Activated CD8-positive, alpha-beta memory T cell treated with anti-CD3 and anti-CD28 coated beads, Interleukin-2, amount 10 ng/mL, durations not matched to agents 7 days and 5 days (primary cell): Measurements from ENCODE around the gene USP34. TPM values are rescaled to one million over a fixed set of nuclear protein-coding genes. Genes with fewer than 3 reads are reported as not detected.
"Not testable (repeated sequence)": the region's sequence is repeated elsewhere in the genome, so short reads cannot be mapped to it uniquely, and the experiment has no call there.

Experiments used
- ATAC-seq: fragments of 150-1000 bp; cut with Tn5 transposase; one replicate; pipeline ENCODE4 v1.10.0; 2021; ENCODE audit warnings: moderate library complexity
- CTCF ChIA-PET: fragments of 350-600 bp; sonication (Branson Sonifier 250); formaldehyde crosslinking; loops from one replicate; lab custom pipeline; 2021; ENCODE audit warnings: antibody characterized with exemption; lab: Charles Lee
- DNase-seq: peaks from one replicate; pipeline ENCODE4 v3.0.0-alpha.2; 2020
- H3K27ac Mint-ChIP-seq: one replicate; pipeline ENCODE4 v1.8.0; 2021; ENCODE audit warnings: mild to moderate bottlenecking, mixed read lengths
- H3K27me3 Mint-ChIP-seq: one replicate; pipeline ENCODE4 v1.8.0; 2021; ENCODE audit warnings: mixed read lengths
- H3K36me3 Mint-ChIP-seq: one replicate; pipeline ENCODE4 v1.8.0; 2021; ENCODE audit warnings: mild to moderate bottlenecking, mixed read lengths
- H3K4me1 Mint-ChIP-seq: one replicate; pipeline ENCODE4 v1.8.0; 2021; ENCODE audit warnings: mixed read lengths
- H3K4me3 Mint-ChIP-seq: one replicate; pipeline ENCODE4 v1.8.0; 2021; ENCODE audit warnings: mild to moderate bottlenecking, moderate library complexity, mixed read lengths
- H3K9me3 Mint-ChIP-seq: one replicate; pipeline ENCODE4 v1.8.0; 2022; ENCODE audit warnings: low read depth, mixed read lengths
- total RNA-seq, 2 experiments: library from RNA; stranded (reverse); gene quantifications; one replicate each; pipeline ENCODE4 v1.2.3, GENCODE V29; 2021

USP34 gene
- 10 to 100 TPM; 70.3 to 93.7 TPM for total RNA-seq

- CTCF ChIA-PET: interaction anchor here (1.0 kb wide), 1 partner anchor 45 kb away, joined by 3 read pairs; no protein-coding TSS in a partner anchor
- peak; percentile 92 for ATAC-seq
- peak; percentile 96 for DNase-seq
- peaks cover 11% of the 10 kb centered on the region for H3K36me3 Mint-ChIP-seq
- H3K27me3 Mint-ChIP-seq: no peaks in the 10 kb centered on the region
- H3K4me1 Mint-ChIP-seq: peaks cover 31% of the 10 kb centered on the region
- peak within 1 kb of the TSS; percentile 92 for H3K27ac Mint-ChIP-seq
- no peaks in the 10 kb centered on the region for H3K9me3 Mint-ChIP-seq
- peak within 1 kb of the TSS; percentile 88 for H3K4me3 Mint-ChIP-seq
Measured at GRCh38 chr2:61470965-61471904, at the start of gene USP34. TSS of gene USP34 (minus strand) at chr2:61471087. CDS start at chr2:61470692, 395 bp downstream.

DNA sequence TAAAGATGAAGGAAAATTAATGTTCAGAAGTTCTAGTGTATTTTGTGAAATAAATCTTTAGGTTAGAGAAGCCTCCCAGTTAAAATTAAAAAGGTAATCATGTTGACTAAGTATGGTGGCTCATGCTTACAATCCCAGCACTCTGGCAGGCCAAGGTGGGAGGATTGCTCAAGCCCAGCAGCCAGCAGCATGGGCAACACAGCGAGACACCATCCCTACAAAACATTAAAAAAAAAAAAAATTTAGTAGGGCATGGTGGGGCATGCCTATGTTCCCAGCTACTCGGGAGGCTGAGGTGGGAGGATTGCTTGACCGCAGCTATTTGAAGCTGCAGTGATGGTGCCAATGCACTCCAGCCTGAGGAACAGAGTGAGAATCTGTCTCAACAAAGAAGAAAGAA, 49.4 kb upstream of the USP34 start:
- peaks cover 28% of the 10 kb centered on the region for H3K4me1 Mint-ChIP-seq

GRCh38 chr2:61512768-61513398, 42.0 kb upstream of the USP34 start:
- peaks cover 52% of the 10 kb centered on the region for H3K36me3 Mint-ChIP-seq
- DNase-seq: no peak
- ATAC-seq: no peak
- peaks cover 8% of the 10 kb centered on the region for H3K4me1 Mint-ChIP-seq
- H3K27ac Mint-ChIP-seq: no peak overlapping the region
- H3K27me3 Mint-ChIP-seq: no peaks in the 10 kb centered on the region
- no peak overlapping the region for H3K4me3 Mint-ChIP-seq
- no peaks in the 10 kb centered on the region for H3K9me3 Mint-ChIP-seq
- CTCF ChIA-PET: no interaction called here

More for the DNA sequence above, 49.4 kb upstream of the USP34 start:
- Mint-ChIP-seq H3K27ac (no peak overlapping the region), H3K36me3 (peaks cover 45% of the 10 kb centered on the region), H3K27me3 (no peaks in the 10 kb centered on the region), H3K9me3 (no peaks in the 10 kb centered on the region), H3K4me3 (no peak overlapping the region)
- ATAC-seq (no peak), DNase-seq (no peak)
- CTCF ChIA-PET: interaction anchor here (0.7 to 1.9 kb wide), 2 partner anchors 18 to 390 kb away, joined by 3 to 5 read pairs; partner anchors contain the start of gene XPO1

DNA sequence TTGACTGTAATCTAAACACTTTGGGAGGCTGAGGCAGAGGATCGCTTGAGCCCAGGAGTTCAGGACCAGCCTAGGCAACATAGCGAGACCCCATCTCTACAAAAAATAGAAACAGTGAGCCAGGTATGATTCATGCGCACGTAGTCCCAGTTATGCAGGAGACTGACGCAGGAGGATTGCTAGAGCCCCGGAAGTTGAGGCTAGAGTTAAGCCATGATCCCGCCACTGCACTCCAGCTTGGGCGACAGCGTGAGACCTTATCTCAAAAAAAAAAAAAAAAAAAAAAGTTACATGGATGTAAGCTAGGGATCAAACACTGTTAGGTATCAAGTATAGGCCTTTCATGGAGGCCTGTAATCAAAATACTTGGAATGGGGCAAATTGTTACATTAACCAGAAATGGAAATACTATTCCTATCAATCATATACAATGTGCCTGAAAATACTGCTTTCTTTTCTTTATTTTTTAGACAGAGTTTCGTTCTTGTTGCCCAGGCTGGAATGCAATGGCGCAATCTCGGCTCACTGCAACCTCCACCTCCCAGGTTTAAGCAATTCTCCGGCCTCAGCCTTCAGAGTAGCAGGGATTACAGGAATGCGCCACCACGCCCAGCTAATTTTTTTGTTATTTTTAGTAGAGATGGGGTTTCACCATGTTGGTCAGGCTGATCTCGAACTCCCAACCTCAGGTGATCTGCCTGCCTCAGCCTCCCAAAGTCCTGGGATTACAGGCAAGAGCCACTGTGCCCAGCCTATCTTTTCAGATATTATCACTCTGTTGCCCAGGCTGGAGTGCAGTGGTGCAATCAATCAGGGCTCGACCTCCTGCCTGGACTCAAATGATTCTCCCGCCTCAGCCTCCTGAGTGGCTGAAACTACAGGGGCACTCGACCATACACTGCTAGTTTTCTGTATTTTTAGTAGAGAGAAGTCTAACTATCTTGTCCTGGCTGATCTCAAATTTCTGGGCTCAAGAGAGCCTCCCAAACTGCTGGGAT, 40.1 kb upstream of the USP34 start:
- Mint-ChIP-seq H3K4me3 (no peak overlapping the region), H3K9me3 (no peaks in the 10 kb centered on the region), H3K4me1 (peaks cover 8% of the 10 kb centered on the region), H3K36me3 (peaks cover 50% of the 10 kb centered on the region), H3K27ac (no peak overlapping the region), H3K27me3 (no peaks in the 10 kb centered on the region)
- no peak for DNase-seq
- CTCF ChIA-PET: no interaction called here
- no peak for ATAC-seq

- ATAC-seq: no peak
- Mint-ChIP-seq H3K27ac (no peak overlapping the region), H3K36me3 (peaks cover 34% of the 10 kb centered on the region), H3K4me1 (peaks cover 2% of the 10 kb centered on the region), H3K27me3 (no peaks in the 10 kb centered on the region), H3K4me3 (no peak overlapping the region), H3K9me3 (no peaks in the 10 kb centered on the region)
- CTCF ChIA-PET: no interaction called here
- DNase-seq: no peak
Measured at GRCh38 chr2:61504949-61505348, 34.1 kb upstream of the USP34 start.

- peaks cover 54% of the 10 kb centered on the region for H3K36me3 Mint-ChIP-seq
- H3K9me3 Mint-ChIP-seq: no peaks in the 10 kb centered on the region
- DNase-seq (no peak), ATAC-seq (no peak)
- H3K4me1 Mint-ChIP-seq: peaks cover 14% of the 10 kb centered on the region
- H3K27ac Mint-ChIP-seq: no peak overlapping the region
- no peaks in the 10 kb centered on the region for H3K27me3 Mint-ChIP-seq
- H3K4me3 Mint-ChIP-seq: no peak overlapping the region
- CTCF ChIA-PET: no interaction called here
Measured at GRCh38 chr2:61499060-61499459, 28.2 kb upstream of the USP34 start.

DNA sequence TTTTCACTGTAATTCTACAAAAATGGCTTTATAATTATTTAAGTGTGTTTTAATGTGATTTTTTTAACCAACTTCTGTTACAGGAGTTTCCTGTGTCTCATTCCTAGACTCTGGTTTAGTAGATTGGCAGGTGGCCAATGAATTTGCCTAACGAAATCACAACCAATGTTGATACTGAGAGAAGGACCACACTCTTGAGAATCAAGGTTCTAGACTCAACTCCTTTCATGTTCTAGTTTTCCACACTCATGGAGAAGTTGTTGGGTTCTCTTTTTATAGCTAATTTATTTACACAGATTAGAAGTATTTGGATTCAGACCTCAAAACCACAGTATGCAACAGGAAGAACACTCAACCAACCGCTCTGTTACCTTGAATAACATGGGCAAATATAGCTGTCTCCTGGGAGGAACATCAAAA, 22.6 kb upstream of the USP34 start:
- CTCF ChIA-PET: interaction anchor here (0.6 kb wide), 1 partner anchor 344 kb away, joined by 3 read pairs; no protein-coding TSS in a partner anchor
- H3K9me3 Mint-ChIP-seq: no peaks in the 10 kb centered on the region
- H3K4me1 Mint-ChIP-seq: peaks cover 23% of the 10 kb centered on the region
- H3K27me3 Mint-ChIP-seq: no peaks in the 10 kb centered on the region
- no peak overlapping the region for H3K4me3 Mint-ChIP-seq
- H3K27ac Mint-ChIP-seq: peak overlapping the region; percentile 44
- ATAC-seq: peak; percentile 51
- DNase-seq: no peak
- H3K36me3 Mint-ChIP-seq: peaks cover 64% of the 10 kb centered on the region

DNA sequence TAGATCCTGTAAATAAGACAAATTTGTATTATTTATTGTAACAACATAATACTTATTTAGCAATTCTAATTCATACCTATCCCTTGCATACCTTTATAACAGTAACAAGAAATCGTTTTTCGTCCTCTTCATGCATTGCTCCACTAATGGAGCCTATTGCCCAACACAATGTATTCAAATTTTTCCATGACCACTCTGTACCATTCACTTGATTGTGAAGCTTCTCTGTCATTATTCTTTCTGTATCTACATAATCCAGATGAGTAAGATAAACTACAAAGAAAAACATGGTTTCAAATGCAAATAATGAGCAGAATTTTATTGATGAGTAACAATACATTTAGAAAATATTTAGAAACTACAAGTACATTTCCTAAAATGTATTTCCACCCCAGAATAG, 21.6 kb upstream of the USP34 start:
- no peaks in the 10 kb centered on the region for H3K9me3 Mint-ChIP-seq
- H3K36me3 Mint-ChIP-seq: peaks cover 66% of the 10 kb centered on the region
- H3K4me3 Mint-ChIP-seq: no peak overlapping the region
- H3K4me1 Mint-ChIP-seq: peaks cover 23% of the 10 kb centered on the region
- no peak overlapping the region for H3K27ac Mint-ChIP-seq
- ATAC-seq (no peak), DNase-seq (no peak)
- H3K27me3 Mint-ChIP-seq: no peaks in the 10 kb centered on the region
- CTCF ChIA-PET: no interaction called here

- DNase-seq (no peak), ATAC-seq (no peak)
- Mint-ChIP-seq H3K27me3 (no peaks in the 10 kb centered on the region), H3K36me3 (peaks cover 60% of the 10 kb centered on the region), H3K4me1 (no peaks in the 10 kb centered on the region), H3K9me3 (no peaks in the 10 kb centered on the region), H3K27ac (no peak overlapping the region), H3K4me3 (no peak overlapping the region)
- CTCF ChIA-PET: no interaction called here
Measured at GRCh38 chr2:61485281-61485680, 14.4 kb upstream of the USP34 start.

GRCh38 chr2:61478086-61478485, 7.2 kb upstream of the USP34 start:
- no peak overlapping the region for H3K4me3 Mint-ChIP-seq
- H3K36me3 Mint-ChIP-seq: peaks cover 38% of the 10 kb centered on the region
- no peak for ATAC-seq
- H3K9me3 Mint-ChIP-seq: no peaks in the 10 kb centered on the region
- no peaks in the 10 kb centered on the region for H3K27me3 Mint-ChIP-seq
- H3K4me1 Mint-ChIP-seq: no peaks in the 10 kb centered on the region
- no peak for DNase-seq
- CTCF ChIA-PET: no interaction called here
- H3K27ac Mint-ChIP-seq: no peak overlapping the region

DNA sequence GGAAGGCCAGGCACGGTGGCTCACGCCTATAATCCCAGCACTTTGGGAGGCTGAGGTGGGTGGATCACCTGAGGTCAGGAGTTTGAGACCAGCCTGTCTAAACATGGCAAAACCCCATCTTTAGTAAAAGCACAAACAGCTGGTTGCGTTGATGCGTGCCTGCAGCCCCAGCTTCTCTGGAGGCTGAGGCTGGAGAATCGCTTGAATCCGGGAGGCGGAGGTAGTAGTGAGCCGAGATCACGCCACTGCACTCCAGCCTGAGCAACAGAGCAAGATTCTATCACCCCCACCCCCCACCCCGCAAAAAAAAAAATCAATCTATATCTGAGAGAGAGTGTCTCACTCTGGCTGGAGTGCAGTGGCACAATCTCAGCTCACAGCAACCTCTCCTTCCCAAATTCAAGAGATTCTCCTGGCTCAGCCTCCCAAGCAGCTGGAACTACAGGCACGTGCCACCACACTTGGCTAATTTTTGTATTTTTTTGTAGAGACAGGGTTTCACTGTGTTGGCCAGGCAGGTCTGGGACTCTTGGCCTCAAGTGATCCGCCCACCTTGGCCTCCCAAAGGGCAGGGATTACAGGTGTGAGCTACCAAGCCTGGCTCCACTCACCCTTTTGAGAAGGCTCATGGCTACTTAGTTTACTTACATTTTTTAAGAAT, 6.2 kb upstream of the USP34 start:
- not testable (repeated sequence) for H3K27ac Mint-ChIP-seq, H3K27me3 Mint-ChIP-seq, H3K4me3 Mint-ChIP-seq, H3K9me3 Mint-ChIP-seq, H3K4me1 Mint-ChIP-seq, ATAC-seq, DNase-seq
- H3K36me3 Mint-ChIP-seq: peaks cover 32% of the 10 kb centered on the region
- CTCF ChIA-PET: interaction anchor here (1.1 kb wide), 1 partner anchor 51 kb away, joined by 3 read pairs; no protein-coding TSS in a partner anchor
